ENCODE measurements around the gene CLSTN2.

The CLSTN2 gene

GRCh38 chr3:140007911-140008869, 73.2 kb downstream of the CLSTN2 start:
- DNase-seq: peak; percentile 40 to 70

GRCh38 chr3:140010391-140010790, 75.4 kb downstream of the CLSTN2 start:
- DNase-seq: no peak

- DNase-seq: no peak
Observed at GRCh38 chr3:140011086-140011485, 76.1 kb downstream of the CLSTN2 start.

GRCh38 chr3:140011611-140012277, 76.8 kb downstream of the CLSTN2 start:
- DNase-seq: no peak

GRCh38 chr3:140013220-140013619, 78.2 kb downstream of the CLSTN2 start:
- no peak for DNase-seq

GRCh38 chr3:140014831-140015495, 80.0 kb downstream of the CLSTN2 start:
- DNase-seq: no peak

GRCh38 chr3:140015741-140016140, 80.8 kb downstream of the CLSTN2 start:
- DNase-seq: no peak

- no peak for DNase-seq
Observed at GRCh38 chr3:140018556-140018955, 83.6 kb downstream of the CLSTN2 start.

- DNase-seq: no peak
Observed at GRCh38 chr3:140019946-140020345, 85.0 kb downstream of the CLSTN2 start.

GRCh38 chr3:140020541-140020940, 85.6 kb downstream of the CLSTN2 start:
- DNase-seq: no peak

GRCh38 chr3:140021269-140021668, 86.3 kb downstream of the CLSTN2 start:
- no peak for DNase-seq

- DNase-seq: peak in 1 of 2 experiments; percentile 18
Observed at GRCh38 chr3:140022066-140022770, 87.2 kb downstream of the CLSTN2 start.

- no peak for DNase-seq
Observed at GRCh38 chr3:140023616-140024530, 88.9 kb downstream of the CLSTN2 start.

GRCh38 chr3:140031170-140031569, 96.2 kb downstream of the CLSTN2 start:
- no peak for DNase-seq

- DNase-seq: no peak
Observed at GRCh38 chr3:140034058-140034457, 99.1 kb downstream of the CLSTN2 start.

- DNase-seq: no peak
Observed at GRCh38 chr3:140035871-140036270, 100.9 kb downstream of the CLSTN2 start.

GRCh38 chr3:140050396-140050795, 115.4 kb downstream of the CLSTN2 start:
- DNase-seq: no peak

GRCh38 chr3:140051019-140051957, 116.3 kb downstream of the CLSTN2 start:
- peak in 1 of 2 experiments; percentile 25 for DNase-seq

GRCh38 chr3:140052771-140053702, 118.1 kb downstream of the CLSTN2 start:
- peak; percentile 17 to 35 for DNase-seq

Measured in SHP77 (cell line).